ENCODE results near the gene SMARCB1. TPM values are rescaled to one million over a fixed set of nuclear protein-coding genes. Genes with fewer than 3 reads are reported as not detected.
"Not testable (repeated sequence)": the region's sequence is repeated elsewhere in the genome, so short reads cannot be mapped to it uniquely, and the experiment has no call there.

The SMARCB1 gene
- total and polyA plus RNA-seq, 2 donors (not counting 3 experiments of a cell fraction or from before 2014, with no cell fraction given) = 113 to 148 TPM

DNA sequence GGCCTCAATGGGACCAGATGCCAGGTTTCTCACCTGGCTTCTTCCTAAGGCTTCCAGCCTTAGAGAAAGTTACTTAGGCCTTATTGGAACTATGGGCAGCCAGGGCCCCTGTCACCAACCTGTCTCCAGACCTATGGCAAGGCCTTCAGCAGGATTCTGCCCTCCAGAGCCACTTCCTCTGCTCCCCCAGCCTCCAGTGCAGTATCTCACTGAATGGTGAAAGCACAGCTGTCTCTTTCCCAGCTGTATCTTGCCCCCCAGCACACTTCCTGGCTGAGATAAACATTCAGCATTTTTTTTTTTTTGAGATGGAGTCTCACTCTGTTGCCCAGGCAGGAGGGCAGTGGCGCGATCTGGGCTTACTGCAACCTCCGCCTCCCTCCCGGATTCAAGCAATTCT lies 72.4 kb downstream of the SMARCB1 start:
- Histone ChIP-seq H3K9ac (replicated peaks; ENCODE audit: extremely low read depth, insufficient read depth, low read length) (no peak overlapping the region), H3K36me3 (ENCODE audit: control insufficient read depth in 2 of 2, extremely low read depth in 1 of 2, insufficient read depth in 2 of 2, low read length in 2 of 2) (no peaks in the 10 kb centered on the region), H3K9me1 (replicated peaks; ENCODE audit: control insufficient read depth, extremely low read depth, insufficient read depth, low read length) (no peaks in the 10 kb centered on the region), H3K9me3 (replicated peaks; ENCODE audit: control insufficient read depth, insufficient read depth, low read length) (no peaks in the 10 kb centered on the region), H3K27ac (ENCODE audit: insufficient read depth, low read depth, low read length) (no peak overlapping the region), H3K4me1 (ENCODE audit: control insufficient read depth, extremely low read depth, insufficient read depth, low read length) (peaks cover 15% of the 10 kb centered on the region), H2AFZ (ENCODE audit: low read depth, low read length) (no peak overlapping the region), H3K79me2 (ENCODE audit: control insufficient read depth, insufficient read depth, low read length) (no peaks in the 10 kb centered on the region), H3K27me3 (ENCODE audit: control insufficient read depth in 2 of 2, insufficient read depth in 2 of 2, low read length in 2 of 2) (no peaks in the 10 kb centered on the region), H3K4me2 (ENCODE audit: insufficient read depth, low read length) (no peak overlapping the region), H4K20me1 (replicated peaks; ENCODE audit: control insufficient read depth, extremely low read depth, insufficient read depth, low read length) (no peaks in the 10 kb centered on the region), H3K4me3 (replicated peaks in 1 of 3; ENCODE audit: insufficient read depth in 1 of 3, low read depth in 1 of 3, low read length in 3 of 3) (no peak overlapping the region)
- no peak for TF ChIP-seq MYC (IDR thresholded peaks at IDR 0.05; ENCODE audit: low read depth, low read length)
- POLR2A ChIA-PET = no interaction called here
- DNase-seq (ENCODE audit: low read depth, low spot score) (no peak), FAIRE-seq (no peak)
- dilution Hi-C loops (cut with MboI; ENCODE audit: extremely low pct_ligation_motif_present, low sequenced_read_pairs) = no loop called here
- intact Hi-C loops (cut with micrococcal nuclease) = no loop called here
- BruUV-seq (replicated peaks) = no TSS peak
- CTCF ChIA-PET = interaction anchor here (0.7 to 2.9 kb wide), 6 partner anchors 10 to 346 kb away, joined by 3 to 71 read pairs (median 4); partner anchors contain the start of gene MIF

DNA sequence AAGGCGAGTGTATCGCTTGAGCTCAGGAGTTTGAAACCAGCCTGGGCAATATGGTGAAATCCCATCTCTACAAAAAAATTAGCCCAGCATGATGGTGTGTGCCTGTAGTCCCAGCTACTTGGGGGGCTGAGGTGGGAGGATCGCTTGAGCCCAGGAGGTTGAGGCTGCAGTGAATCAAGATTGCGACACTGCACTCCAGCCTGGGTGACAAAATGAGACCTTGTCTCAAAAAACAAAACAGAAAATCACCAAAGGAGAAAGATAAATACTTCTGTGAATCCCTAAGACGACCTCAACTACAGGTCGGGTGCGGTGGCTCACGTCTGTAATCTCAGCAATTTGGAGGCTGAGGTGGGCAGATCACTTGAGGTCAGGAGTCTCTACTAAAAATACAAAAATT lies 73.4 kb downstream of the SMARCB1 start:
- FAIRE-seq; H2AFZ ChIP-seq (ENCODE audit: low read depth, low read length); H3K4me3 ChIP-seq (replicated peaks in 1 of 3; ENCODE audit: insufficient read depth in 1 of 3, low read depth in 1 of 3, low read length in 3 of 3); POLR2A ChIA-PET; H3K27ac ChIP-seq (ENCODE audit: insufficient read depth, low read depth, low read length); H3K4me2 ChIP-seq (ENCODE audit: insufficient read depth, low read length); BruUV-seq (replicated peaks); H3K36me3 ChIP-seq (ENCODE audit: control insufficient read depth in 2 of 2, extremely low read depth in 1 of 2, insufficient read depth in 2 of 2, low read length in 2 of 2); H3K27me3 ChIP-seq (ENCODE audit: control insufficient read depth in 2 of 2, insufficient read depth in 2 of 2, low read length in 2 of 2); dilution Hi-C loops (cut with MboI; ENCODE audit: extremely low pct_ligation_motif_present, low sequenced_read_pairs); H3K9me1 ChIP-seq (replicated peaks; ENCODE audit: control insufficient read depth, extremely low read depth, insufficient read depth, low read length); H3K9ac ChIP-seq (replicated peaks; ENCODE audit: extremely low read depth, insufficient read depth, low read length); DNase-seq (ENCODE audit: low read depth, low spot score); H3K79me2 ChIP-seq (ENCODE audit: control insufficient read depth, insufficient read depth, low read length); H3K9me3 ChIP-seq (replicated peaks; ENCODE audit: control insufficient read depth, insufficient read depth, low read length); H4K20me1 ChIP-seq (replicated peaks; ENCODE audit: control insufficient read depth, extremely low read depth, insufficient read depth, low read length): not testable (repeated sequence)
- CTCF ChIA-PET = interaction anchor here (0.6 to 4.2 kb wide), 2 partner anchors 96 to 132 kb away, joined by 5 to 30 read pairs; no protein-coding TSS in a partner anchor
- peaks cover 15% of the 10 kb centered on the region for H3K4me1 ChIP-seq (ENCODE audit: control insufficient read depth, extremely low read depth, insufficient read depth, low read length)
- intact Hi-C loops (cut with micrococcal nuclease) = loop anchor here (10.0 kb wide), 1 partner anchor 315 kb away; no protein-coding TSS in a partner anchor

Data from endothelial cell of umbilical vein (primary cell).